Measurements from ENCODE around the gene FHIT.

Gene FHIT

GRCh38 chr3:61162965-61163364 lies 88.3 kb downstream of the FHIT start:
- TF ChIP-seq CTCF (IDR thresholded peaks at IDR 0.05; ENCODE audit: insufficient read depth, missing control alignments) = no peak
- DNase-seq (ENCODE audit: insufficient read length, low spot score) = no peak
- FAIRE-seq = no peak

- no peak for TF ChIP-seq CTCF (IDR thresholded peaks at IDR 0.05; ENCODE audit: insufficient read depth, missing control alignments)
- FAIRE-seq (no peak), DNase-seq (ENCODE audit: insufficient read length, low spot score) (no peak)
Measured at GRCh38 chr3:61158667-61159066, 92.6 kb downstream of the FHIT start.

- FAIRE-seq (no peak), DNase-seq (ENCODE audit: insufficient read length, low spot score) (no peak)
Measured at GRCh38 chr3:61158216-61158615, 93.0 kb downstream of the FHIT start.

GRCh38 chr3:61157414-61157813 lies 93.8 kb downstream of the FHIT start:
- TF ChIP-seq CTCF (IDR thresholded peaks at IDR 0.05; ENCODE audit: insufficient read depth, missing control alignments) = no peak
- DNase-seq (ENCODE audit: insufficient read length, low spot score) (no peak), FAIRE-seq (no peak)

More at GRCh38 chr3:61158216-61158615, 93.0 kb downstream of the FHIT start:
- no peak for TF ChIP-seq CTCF (IDR thresholded peaks at IDR 0.05; ENCODE audit: insufficient read depth, missing control alignments)

GRCh38 chr3:61155701-61156292 lies 95.5 kb downstream of the FHIT start:
- no peak for FAIRE-seq
- DNase-seq (ENCODE audit: insufficient read length, low spot score) = no peak
- TF ChIP-seq CTCF (IDR thresholded peaks at IDR 0.05; ENCODE audit: insufficient read depth, missing control alignments) = no peak

GRCh38 chr3:61154457-61155198 lies 96.6 kb downstream of the FHIT start:
- no peak for TF ChIP-seq CTCF (IDR thresholded peaks at IDR 0.05; ENCODE audit: insufficient read depth, missing control alignments)
- no peak for FAIRE-seq

GRCh38 chr3:61152071-61152470 lies 99.2 kb downstream of the FHIT start:
- no peak for TF ChIP-seq CTCF (IDR thresholded peaks at IDR 0.05; ENCODE audit: insufficient read depth, missing control alignments)
- no peak for DNase-seq (ENCODE audit: insufficient read length, low spot score)
- no peak for FAIRE-seq

More at GRCh38 chr3:61154457-61155198, 96.6 kb downstream of the FHIT start:
- DNase-seq (ENCODE audit: insufficient read length, low spot score) = no peak

Data from D721Med (cell line).